ELR (cell line): ENCODE results near the gene GRIK2.

Experiments used
- DNase-seq: peaks from one replicate; pipeline ENCODE4 v3.0.0-alpha.2; 2015; ENCODE audit warnings: low read depth

Gene GRIK2

GRCh38 chr6:101716810-101717209, 323.3 kb downstream of the GRIK2 start:
- DNase-seq: no peak

GRCh38 chr6:101719521-101719920, 326.0 kb downstream of the GRIK2 start:
- DNase-seq: no peak

GRCh38 chr6:101722471-101722870, 329.0 kb downstream of the GRIK2 start:
- DNase-seq: peak; percentile 2

- peak; percentile 89 for DNase-seq
These were observed 329.6 kb downstream of the GRIK2 start for GRCh38 chr6:101722991-101723579.

- DNase-seq: no peak
These were observed 334.9 kb downstream of the GRIK2 start for GRCh38 chr6:101728388-101728787.

GRCh38 chr6:101728956-101729355, 335.4 kb downstream of the GRIK2 start:
- DNase-seq: no peak

GRCh38 chr6:101730954-101731353, 337.4 kb downstream of the GRIK2 start:
- DNase-seq: peak; percentile 37

- DNase-seq: no peak
These were observed 340.4 kb downstream of the GRIK2 start for GRCh38 chr6:101733899-101734298.

- no peak for DNase-seq
These were observed 345.0 kb downstream of the GRIK2 start for GRCh38 chr6:101738481-101738880.

GRCh38 chr6:101740631-101741030, 347.1 kb downstream of the GRIK2 start:
- DNase-seq: no peak

GRCh38 chr6:101741474-101742171, 348.1 kb downstream of the GRIK2 start:
- DNase-seq: no peak

- DNase-seq: no peak
These were observed 353.7 kb downstream of the GRIK2 start for GRCh38 chr6:101747160-101747559.

GRCh38 chr6:101747716-101748115, 354.2 kb downstream of the GRIK2 start:
- DNase-seq: no peak

GRCh38 chr6:101755931-101756330, 362.4 kb downstream of the GRIK2 start:
- no peak for DNase-seq

- no peak for DNase-seq
These were observed 364.9 kb downstream of the GRIK2 start for GRCh38 chr6:101758368-101758767.

GRCh38 chr6:101760843-101761621, 367.5 kb downstream of the GRIK2 start:
- DNase-seq: peak; percentile 61

GRCh38 chr6:101762851-101763250, 369.3 kb downstream of the GRIK2 start:
- no peak for DNase-seq

GRCh38 chr6:101765281-101765680, 371.8 kb downstream of the GRIK2 start:
- DNase-seq: no peak

GRCh38 chr6:101770116-101770515, 376.6 kb downstream of the GRIK2 start:
- no peak for DNase-seq

GRCh38 chr6:101776919-101777350, 383.4 kb downstream of the GRIK2 start:
- DNase-seq: no peak

GRCh38 chr6:101777646-101778045, 384.1 kb downstream of the GRIK2 start:
- DNase-seq: no peak

- DNase-seq: peak; percentile 71
These were observed 385.7 kb downstream of the GRIK2 start for GRCh38 chr6:101779051-101779844.
